GM18861 (cell line): ENCODE data around the gene VASP.

ENCODE experiments used
- ATAC-seq: cut with Tn5 transposase; IDR thresholded peaks from one replicate; pipeline ENCODE4 v1.9.1; 2021; ENCODE audit not compliant: unreplicated experiment

Gene VASP

DNA sequence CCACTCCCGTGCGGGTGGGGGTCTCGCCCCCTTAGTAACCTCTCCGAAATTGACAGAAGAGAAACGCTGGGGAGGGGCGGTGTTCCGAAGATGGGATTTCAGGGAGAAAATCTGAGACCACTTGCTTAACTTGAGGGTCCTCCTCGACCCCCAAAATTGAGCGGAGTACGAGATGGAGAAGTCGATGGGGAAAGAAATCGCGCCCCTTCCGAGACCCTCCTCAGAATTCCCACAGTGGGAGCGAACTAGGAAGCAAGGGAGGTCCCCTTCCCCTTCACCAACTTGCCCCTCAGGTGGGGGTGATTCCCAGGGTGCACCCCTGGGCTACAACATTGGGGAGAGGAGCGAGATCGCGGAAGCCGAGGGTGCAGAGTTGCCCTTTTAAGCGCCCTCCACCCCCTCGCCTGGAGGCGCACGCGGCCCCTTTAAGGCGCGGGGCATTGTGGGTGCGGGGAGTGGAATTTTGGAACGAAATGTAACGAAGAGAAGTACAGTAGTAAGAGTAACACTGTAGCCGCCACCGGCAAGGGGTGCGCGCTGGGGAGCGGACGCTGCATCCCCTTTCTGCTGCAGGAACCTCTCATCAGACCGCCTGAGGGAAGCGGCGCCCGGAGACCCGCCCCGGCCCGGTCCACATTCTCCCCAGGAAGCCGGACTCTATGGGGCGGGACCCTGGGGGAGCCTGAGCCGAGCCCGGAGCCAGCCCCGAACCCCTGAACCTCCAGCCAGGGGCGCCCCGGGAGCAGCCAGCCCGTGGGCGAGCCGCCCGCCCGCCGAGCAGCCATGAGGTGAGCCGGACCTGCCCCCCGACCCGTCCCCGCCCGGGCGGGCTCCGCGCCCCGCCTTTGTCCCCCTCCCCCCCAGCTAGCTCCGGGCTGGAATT is at the start of gene VASP:
Gene VASP (plus strand): TSS at position 491 of the 883 bp plus-strand sequence. CDS start 293 bp downstream, at position 784.
- ATAC-seq = peak; percentile 39

GRCh38 chr19:45457776-45458175 is 49.5 kb upstream of the VASP start:
- ATAC-seq = no peak

DNA sequence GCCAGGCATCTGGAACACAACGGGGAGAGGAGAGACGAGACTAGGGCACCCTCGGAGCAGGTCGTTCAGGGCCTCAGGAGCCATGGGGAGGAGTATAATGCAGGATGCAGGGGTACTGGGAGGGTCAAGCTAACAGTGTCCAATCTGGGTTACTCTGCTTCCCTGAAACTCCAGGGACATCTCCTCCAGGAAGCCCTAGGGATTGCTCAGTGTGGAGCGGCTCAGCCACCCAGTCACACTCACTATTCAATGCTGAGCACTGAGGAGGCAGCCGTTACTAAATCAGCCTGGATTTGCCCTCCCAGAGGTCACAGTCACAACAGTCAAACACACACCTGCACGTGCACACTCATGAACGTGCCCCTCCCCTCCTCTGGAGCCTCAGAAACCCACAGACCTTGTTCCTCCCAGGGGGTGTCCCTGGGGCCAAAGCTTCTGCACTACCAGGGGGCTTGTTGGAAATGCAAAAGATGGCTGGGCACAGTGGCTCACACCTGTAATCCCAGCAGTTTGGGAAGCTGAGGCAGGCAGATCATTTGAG is 46.4 kb upstream of the VASP start:
- ATAC-seq = no peak

- ATAC-seq = no peak
These were observed 45.1 kb upstream of the VASP start for GRCh38 chr19:45462174-45462573.

DNA sequence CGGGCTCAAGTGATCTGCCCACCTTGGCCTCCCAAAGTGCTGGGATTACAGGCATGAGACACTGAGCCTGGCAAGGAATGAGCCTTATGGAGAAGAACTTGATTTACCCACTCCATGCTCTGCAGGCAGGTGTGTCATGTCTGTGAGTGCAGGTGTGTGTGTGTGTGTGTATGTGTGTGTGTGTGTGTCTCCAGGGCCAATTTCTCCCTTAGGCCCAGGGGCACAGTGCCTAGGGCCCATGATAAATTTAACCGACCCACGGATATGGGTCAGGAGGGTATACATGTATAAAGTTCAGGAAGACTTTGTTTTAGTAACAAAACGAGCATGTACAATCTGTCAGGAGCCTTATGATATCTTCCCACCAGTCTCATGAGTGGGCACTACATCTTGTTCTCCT is 44.0 kb upstream of the VASP start:
- no peak for ATAC-seq

- no peak for ATAC-seq
These were observed 43.0 kb upstream of the VASP start for GRCh38 chr19:45464274-45464673.

- ATAC-seq = no peak
These were observed 42.3 kb upstream of the VASP start for GRCh38 chr19:45464852-45465441.

DNA sequence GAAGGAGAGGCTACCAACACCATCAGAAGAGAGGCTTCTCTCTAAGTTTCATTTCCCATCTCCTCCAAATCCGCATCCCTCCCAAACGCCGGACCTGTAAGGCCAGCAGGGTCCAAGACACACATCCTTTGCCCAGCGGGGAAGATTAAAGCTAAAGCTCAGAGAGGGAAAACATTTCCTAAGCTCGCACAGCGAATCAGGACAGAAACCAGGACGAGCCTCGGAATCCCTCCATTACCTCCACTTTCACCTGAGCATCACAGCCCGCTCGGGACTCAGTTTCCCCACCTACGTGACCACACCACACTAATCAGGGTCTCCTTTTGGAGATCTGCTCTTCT is 40.2 kb upstream of the VASP start:
- no peak for ATAC-seq

GRCh38 chr19:45467456-45468158 is 39.7 kb upstream of the VASP start, which contains the start of gene FOSB:
TSS of gene FOSB (plus strand) at chr19:45467996. CDS start at chr19:45468587, 591 bp downstream.
- ATAC-seq = peak; percentile 32

GRCh38 chr19:45468159-45468651 is 39.1 kb upstream of the VASP start:
- no peak for ATAC-seq

- peak; percentile 20 for ATAC-seq
These were observed 38.5 kb upstream of the VASP start for GRCh38 chr19:45468803-45469131.

DNA sequence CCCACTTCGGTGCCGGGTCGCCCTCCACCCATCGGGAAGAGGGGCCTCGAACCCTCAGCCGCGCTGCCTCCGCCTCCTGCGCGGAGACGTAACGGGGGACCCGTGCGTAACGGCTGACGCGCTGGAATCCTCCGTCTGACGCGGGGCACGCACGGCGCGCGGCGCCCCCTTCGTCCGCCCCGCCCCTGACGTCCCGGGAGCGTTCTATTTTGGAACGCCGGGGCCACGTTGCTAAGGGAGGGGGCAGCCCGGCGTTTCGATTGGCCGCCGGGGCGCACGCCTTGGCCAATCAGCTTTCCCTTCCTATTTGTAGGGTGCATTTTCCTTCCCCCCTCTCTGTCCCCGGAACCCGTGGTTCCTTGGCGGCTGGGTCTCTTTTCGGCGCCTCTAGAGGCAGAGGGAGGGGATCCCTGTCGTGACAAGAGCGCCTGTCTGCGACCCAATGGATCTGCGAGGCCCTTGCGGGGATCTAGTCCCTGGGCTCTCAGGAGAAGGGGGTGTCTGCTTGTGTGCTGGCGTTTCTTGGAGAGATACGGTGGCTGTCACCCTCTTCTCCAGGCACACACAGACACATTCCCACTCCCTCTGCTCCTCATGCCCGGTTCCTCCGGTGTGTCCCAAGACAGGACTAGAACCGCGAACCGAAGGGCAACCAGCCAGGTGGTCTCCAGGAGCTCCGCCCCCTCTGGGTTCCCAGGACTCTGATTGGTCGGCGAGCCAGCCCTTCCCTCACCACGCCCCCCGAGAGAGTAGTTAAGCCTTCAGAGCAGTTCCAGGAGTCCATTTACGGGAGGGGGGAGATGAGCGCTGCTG is 37.9 kb upstream of the VASP start:
- peak; percentile 54 for ATAC-seq

DNA sequence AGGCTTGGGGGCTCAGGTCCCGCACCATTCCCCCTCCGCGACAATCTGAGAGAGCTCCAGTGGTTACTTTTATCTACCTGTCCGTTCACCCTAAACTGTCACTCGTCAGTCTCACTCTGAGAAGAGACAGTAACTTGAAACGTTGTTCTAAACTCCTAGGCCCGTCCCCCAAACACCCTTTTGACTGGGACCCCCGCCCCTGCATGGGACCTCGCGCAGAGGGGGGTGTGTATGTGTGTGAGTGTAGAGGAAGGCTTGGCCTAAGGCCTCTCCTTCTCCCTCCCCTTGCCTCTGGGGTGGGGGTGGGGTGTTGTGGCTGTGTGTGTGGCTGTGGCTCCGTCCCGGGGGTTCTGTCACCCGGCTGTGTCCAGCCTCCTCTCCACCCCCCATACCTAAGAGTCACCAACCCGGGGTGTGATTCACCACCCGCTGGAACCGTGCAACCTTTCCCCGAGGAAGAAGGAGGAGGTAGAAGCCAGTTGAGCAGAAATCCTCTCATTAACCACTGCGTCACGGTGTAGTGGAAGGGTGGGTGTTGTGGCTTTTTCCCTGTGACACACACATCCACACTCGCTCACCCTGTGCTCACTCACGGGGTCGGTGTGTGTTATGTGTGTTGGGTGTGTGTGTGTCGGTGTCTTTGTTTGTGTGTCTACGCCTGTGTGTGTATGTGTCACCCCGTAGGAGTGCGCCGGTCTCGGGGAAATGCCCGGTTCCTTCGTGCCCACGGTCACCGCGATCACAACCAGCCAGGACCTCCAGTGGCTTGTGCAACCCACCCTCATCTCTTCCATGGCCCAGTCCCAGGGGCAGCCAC is 37.1 kb upstream of the VASP start:
- peak; percentile 1 for ATAC-seq

DNA sequence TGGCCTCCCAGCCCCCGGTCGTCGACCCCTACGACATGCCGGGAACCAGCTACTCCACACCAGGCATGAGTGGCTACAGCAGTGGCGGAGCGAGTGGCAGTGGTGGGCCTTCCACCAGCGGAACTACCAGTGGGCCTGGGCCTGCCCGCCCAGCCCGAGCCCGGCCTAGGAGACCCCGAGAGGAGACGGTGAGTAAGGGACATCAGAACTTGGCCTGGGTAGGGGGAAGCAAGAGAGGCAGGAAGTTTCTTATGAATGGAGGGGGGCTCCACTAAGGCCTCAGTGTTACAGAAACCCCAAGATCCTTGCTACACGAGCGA is 36.6 kb upstream of the VASP start:
- ATAC-seq = no peak

- ATAC-seq = no peak
These were observed 36.0 kb upstream of the VASP start for GRCh38 chr19:45471111-45471930.

DNA sequence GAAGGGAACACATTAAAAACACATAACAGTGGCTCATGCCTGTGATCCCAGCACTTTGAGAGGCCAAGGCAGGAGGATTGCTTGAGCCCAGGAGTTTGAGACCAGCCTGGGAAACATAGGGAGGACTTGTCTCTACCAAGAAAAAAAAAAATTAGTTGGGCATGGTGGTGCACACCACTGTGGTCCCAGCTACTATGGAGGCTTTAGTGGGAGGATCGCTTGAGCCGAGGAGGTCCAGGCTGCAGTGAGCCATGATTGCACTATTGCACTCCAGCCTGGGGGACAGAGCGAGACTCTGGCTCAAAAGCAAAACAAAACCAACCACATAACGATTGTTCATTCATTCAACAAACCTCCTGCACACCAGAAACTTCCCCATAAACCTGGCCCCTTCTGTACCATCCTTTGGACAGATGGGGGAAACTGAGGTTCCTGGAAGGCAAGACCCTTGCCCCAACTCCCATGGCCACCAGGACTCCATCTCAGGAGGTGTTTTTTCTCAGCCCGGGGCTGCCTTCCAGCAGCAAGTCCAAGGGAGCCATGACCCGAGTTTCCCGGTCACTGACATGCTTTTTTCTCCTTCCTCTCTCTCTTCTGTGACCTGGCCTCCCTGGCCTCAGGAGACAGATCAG is 35.2 kb upstream of the VASP start:
- no peak for ATAC-seq

- ATAC-seq = no peak
These were observed 34.5 kb upstream of the VASP start for GRCh38 chr19:45472563-45473366.

DNA sequence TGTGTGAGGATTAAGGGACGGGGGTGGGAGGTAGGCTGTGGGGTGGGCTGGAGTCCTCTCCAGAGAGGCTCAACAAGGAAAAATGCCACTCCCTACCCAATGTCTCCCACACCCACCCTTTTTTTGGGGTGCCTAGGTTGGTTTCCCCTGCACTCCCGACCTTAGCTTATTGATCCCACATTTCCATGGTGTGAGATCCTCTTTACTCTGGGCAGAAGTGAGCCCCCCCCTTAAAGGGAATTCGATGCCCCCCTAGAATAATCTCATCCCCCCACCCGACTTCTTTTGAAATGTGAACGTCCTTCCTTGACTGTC is 34.0 kb upstream of the VASP start:
- no peak for ATAC-seq
